Measurements from ENCODE around the gene BAIAP2L1. TPM values are rescaled to one million over a fixed set of nuclear protein-coding genes. Genes with fewer than 3 reads are reported as not detected.
"Not testable (repeated sequence)": the region's sequence is repeated elsewhere in the genome, so short reads cannot be mapped to it uniquely, and the experiment has no call there.

BAIAP2L1 gene
- total RNA-seq, 2 donors from 2014 or later, result 4.2 to 5.1 TPM

- H3K9me3 Mint-ChIP-seq, result no peaks in the 10 kb centered on the region
- H3K27ac Mint-ChIP-seq, result peak overlapping the region in 1 of 2 donors; percentile 41
- ATAC-seq (no peak), DNase-seq (ENCODE audit: low spot score in 2 of 2) (no peak)
- H3K36me3 Mint-ChIP-seq, result no peaks in the 10 kb centered on the region
Observed at GRCh38 chr7:98409843-98410242, 9.0 kb upstream of the BAIAP2L1 start.

GRCh38 chr7:98408146-98408545 is 7.3 kb upstream of the BAIAP2L1 start:
- H3K27ac Mint-ChIP-seq; ATAC-seq; H3K36me3 Mint-ChIP-seq; H3K9me3 Mint-ChIP-seq; DNase-seq (ENCODE audit: low spot score in 2 of 2): not testable (repeated sequence)

GRCh38 chr7:98406827-98407226 is 5.9 kb upstream of the BAIAP2L1 start:
- no peaks in the 10 kb centered on the region for H3K36me3 Mint-ChIP-seq
- no peaks in the 10 kb centered on the region for H3K9me3 Mint-ChIP-seq
- H3K27ac Mint-ChIP-seq, result no peak overlapping the region
- DNase-seq (ENCODE audit: low spot score in 2 of 2) (no peak), ATAC-seq (no peak)

- no peaks in the 10 kb centered on the region for H3K9me3 Mint-ChIP-seq
- H3K27ac Mint-ChIP-seq, result no peak overlapping the region
- no peak for ATAC-seq
- no peak for DNase-seq (ENCODE audit: low spot score in 2 of 2)
- no peaks in the 10 kb centered on the region for H3K36me3 Mint-ChIP-seq
Observed at GRCh38 chr7:98404840-98405239, 4.0 kb upstream of the BAIAP2L1 start.

- DNase-seq (ENCODE audit: low spot score in 2 of 2), result no peak
- no peaks in the 10 kb centered on the region for H3K9me3 Mint-ChIP-seq
- H3K36me3 Mint-ChIP-seq, result no peaks in the 10 kb centered on the region
- no peak overlapping the region for H3K27ac Mint-ChIP-seq
- ATAC-seq, result no peak
Observed at GRCh38 chr7:98399890-98400541, 874 bp downstream of the BAIAP2L1 start.

GRCh38 chr7:98399462-98399861 is 1.4 kb downstream of the BAIAP2L1 start:
- no peak for ATAC-seq
- H3K9me3 Mint-ChIP-seq, result no peaks in the 10 kb centered on the region
- H3K36me3 Mint-ChIP-seq, result no peaks in the 10 kb centered on the region
- no peak overlapping the region for H3K27ac Mint-ChIP-seq
- DNase-seq (ENCODE audit: low spot score in 2 of 2), result no peak

GRCh38 chr7:98398567-98399372 is 2.1 kb downstream of the BAIAP2L1 start:
- DNase-seq (ENCODE audit: low spot score in 2 of 2) (no peak), ATAC-seq (no peak)
- Mint-ChIP-seq H3K27ac (no peak overlapping the region), H3K36me3 (no peaks in the 10 kb centered on the region), H3K9me3 (no peaks in the 10 kb centered on the region)

- Mint-ChIP-seq H3K9me3 (no peaks in the 10 kb centered on the region), H3K27ac (no peak overlapping the region), H3K36me3 (no peaks in the 10 kb centered on the region)
- DNase-seq (ENCODE audit: low spot score in 2 of 2) (no peak), ATAC-seq (no peak)
Observed at GRCh38 chr7:98396768-98397167, 4.1 kb downstream of the BAIAP2L1 start.

GRCh38 chr7:98395951-98396350 is 4.9 kb downstream of the BAIAP2L1 start:
- Mint-ChIP-seq H3K36me3 (no peaks in the 10 kb centered on the region), H3K9me3 (no peaks in the 10 kb centered on the region), H3K27ac (no peak overlapping the region)
- DNase-seq (ENCODE audit: low spot score in 2 of 2) (no peak), ATAC-seq (no peak)

- H3K36me3 Mint-ChIP-seq, result no peaks in the 10 kb centered on the region
- H3K9me3 Mint-ChIP-seq, result no peaks in the 10 kb centered on the region
- no peak for DNase-seq (ENCODE audit: low spot score in 2 of 2)
- H3K27ac Mint-ChIP-seq, result no peak overlapping the region
- no peak for ATAC-seq
Observed at GRCh38 chr7:98395481-98395880, 5.4 kb downstream of the BAIAP2L1 start.

GRCh38 chr7:98394377-98394836 is 6.5 kb downstream of the BAIAP2L1 start:
- no peak for ATAC-seq
- no peaks in the 10 kb centered on the region for H3K36me3 Mint-ChIP-seq
- DNase-seq (ENCODE audit: low spot score in 2 of 2), result no peak
- no peaks in the 10 kb centered on the region for H3K9me3 Mint-ChIP-seq
- H3K27ac Mint-ChIP-seq, result no peak overlapping the region

GRCh38 chr7:98387544-98388226 is 13.2 kb downstream of the BAIAP2L1 start:
- DNase-seq (ENCODE audit: low spot score in 2 of 2), result no peak
- no peaks in the 10 kb centered on the region for H3K36me3 Mint-ChIP-seq
- ATAC-seq, result no peak
- H3K27ac Mint-ChIP-seq, result no peak overlapping the region
- H3K9me3 Mint-ChIP-seq, result no peaks in the 10 kb centered on the region

GRCh38 chr7:98387131-98387530 is 13.8 kb downstream of the BAIAP2L1 start:
- no peak for DNase-seq (ENCODE audit: low spot score in 2 of 2)

GRCh38 chr7:98385532-98385931 is 15.4 kb downstream of the BAIAP2L1 start:
- not testable (repeated sequence) for H3K36me3 Mint-ChIP-seq; ATAC-seq; H3K27ac Mint-ChIP-seq; DNase-seq (ENCODE audit: low spot score in 2 of 2); H3K9me3 Mint-ChIP-seq

More at GRCh38 chr7:98387131-98387530, 13.8 kb downstream of the BAIAP2L1 start:
- Mint-ChIP-seq H3K9me3 (no peaks in the 10 kb centered on the region), H3K36me3 (no peaks in the 10 kb centered on the region), H3K27ac (peak overlapping the region in 1 of 2 donors; percentile 32)
- no peak for ATAC-seq

- DNase-seq (ENCODE audit: low spot score in 2 of 2) (no peak), ATAC-seq (no peak)
- H3K9me3 Mint-ChIP-seq, result no peaks in the 10 kb centered on the region
- H3K36me3 Mint-ChIP-seq, result no peaks in the 10 kb centered on the region
- no peak overlapping the region for H3K27ac Mint-ChIP-seq
Observed at GRCh38 chr7:98378210-98378819, 22.6 kb downstream of the BAIAP2L1 start.

- H3K9me3 Mint-ChIP-seq, result no peaks in the 10 kb centered on the region
- DNase-seq (ENCODE audit: low spot score in 2 of 2) (no peak), ATAC-seq (no peak)
Observed at GRCh38 chr7:98376711-98377110, 24.2 kb downstream of the BAIAP2L1 start.

GRCh38 chr7:98375664-98376063 is 25.2 kb downstream of the BAIAP2L1 start:
- no peak overlapping the region for H3K27ac Mint-ChIP-seq
- DNase-seq (ENCODE audit: low spot score in 2 of 2), result no peak
- no peak for ATAC-seq
- H3K9me3 Mint-ChIP-seq, result no peaks in the 10 kb centered on the region
- no peaks in the 10 kb centered on the region for H3K36me3 Mint-ChIP-seq

More at GRCh38 chr7:98376711-98377110, 24.2 kb downstream of the BAIAP2L1 start:
- Mint-ChIP-seq H3K36me3 (no peaks in the 10 kb centered on the region), H3K27ac (no peak overlapping the region)

Data from activated naive CD4-positive, alpha-beta T cell treated with anti-CD3 and anti-CD28 coated beads, Interleukin-2, amount 50 U/mL, for 72 hours (primary cell).